Endothelial cell of umbilical vein (primary cell): ENCODE data around the gene ZNF195. TPM values are rescaled to one million over a fixed set of nuclear protein-coding genes. Genes with fewer than 3 reads are reported as not detected.
"Not testable (repeated sequence)": the region's sequence is repeated elsewhere in the genome, so short reads cannot be mapped to it uniquely, and the experiment has no call there.

Source experiments
- BruUV-seq: library from RNA; stranded (reverse); fragments of 400-500 nt; replicated peaks from 2 replicates; lab custom pipeline; 2021; lab: Mats Ljungman, UMichigan
- CTCF ChIA-PET: fragments of 300-600, 350-600 bp; sonication (Branson Sonifier 250); formaldehyde crosslinking; loops from one replicate; lab custom pipeline; 2021; ENCODE audit warnings: antibody characterized with exemption, inconsistent platforms; lab: Charles Lee
- POLR2A ChIA-PET: fragments of 300-600, 350-600 bp; sonication (Branson Sonifier 250); formaldehyde crosslinking; loops from one replicate; lab custom pipeline; 2021; ENCODE audit warnings: antibody characterized with exemption, inconsistent platforms; lab: Charles Lee
- DNase-seq: peaks from one replicate; pipeline ENCODE4 v3.0.0-alpha.2; 2011; ENCODE audit warnings: low read depth, low spot score
- FAIRE-seq: peaks from 2 replicates; lab custom pipeline; 2011; peaks lifted over from hg19 to GRCh38; lab: Jason Lieb, UNC
- H2AFZ ChIP-seq: 2 replicates; pipeline ENCODE4 v1.6.0; 2012; ENCODE audit warnings: low read depth, low read length, control low read depth, inconsistent platforms
- H3K27ac ChIP-seq: 2 replicates; pipeline ENCODE4 v1.5.1; 2011; ENCODE audit warnings: low read depth, mild to moderate bottlenecking, control low read depth, low read length, moderate library complexity; ENCODE audit not compliant: insufficient read depth
- H3K27me3 ChIP-seq, 2 experiments: 2 replicates each; pipeline versions ENCODE4 v1.6.0 to v1.6.1; 2011; ENCODE audit warnings: low read length in 2 of 2, mixed read lengths in 1 of 2; ENCODE audit not compliant: control insufficient read depth in 2 of 2, insufficient read depth in 2 of 2
- H3K36me3 ChIP-seq, 2 experiments: 2 replicates in 1 of 2; 3 replicates in 1 of 2; pipeline ENCODE4 v1.5.1; 2011; ENCODE audit warnings: low read length in 2 of 2, mild to moderate bottlenecking in 1 of 2, moderate library complexity in 1 of 2; ENCODE audit not compliant: control insufficient read depth in 2 of 2, insufficient read depth in 2 of 2; ENCODE audit errors: extremely low read depth in 1 of 2
- H3K4me1 ChIP-seq: 3 replicates; pipeline ENCODE4 v1.5.1; 2011; ENCODE audit warnings: mild to moderate bottlenecking, low read length; ENCODE audit not compliant: control insufficient read depth, insufficient read depth; ENCODE audit errors: extremely low read depth
- H3K4me2 ChIP-seq: 2 replicates; pipeline ENCODE4 v1.6.1; 2011; ENCODE audit warnings: low read length, control low read depth, mixed read lengths; ENCODE audit not compliant: insufficient read depth
- H3K4me3 ChIP-seq, 3 experiments: fragments of 200-600 bp in 1 of 3; sonication (generic), shearing (Covaris generic) in 1 of 3; replicated peaks in 1 of 3; 2 replicates each; pipeline ENCODE4 v1.5.1; 2011 to 2016; ENCODE audit warnings: control low read depth in 3 of 3, low read length in 3 of 3, mild to moderate bottlenecking in 2 of 3, inconsistent platforms in 1 of 3, low read depth in 1 of 3, moderate library complexity in 1 of 3; ENCODE audit not compliant: insufficient read depth in 1 of 3
- H3K79me2 ChIP-seq: 2 replicates; pipeline ENCODE4 v1.6.0; 2012; ENCODE audit warnings: low read length, inconsistent platforms; ENCODE audit not compliant: control insufficient read depth, insufficient read depth
- H3K9ac ChIP-seq: replicated peaks from 2 replicates; pipeline ENCODE3; 2011; ENCODE audit warnings: low read length, control low read depth; ENCODE audit not compliant: insufficient read depth; ENCODE audit errors: extremely low read depth
- H3K9me1 ChIP-seq: replicated peaks from 3 replicates; pipeline ENCODE4 v1.6.0; 2011; ENCODE audit warnings: mild to moderate bottlenecking, low read length; ENCODE audit not compliant: control insufficient read depth, insufficient read depth; ENCODE audit errors: extremely low read depth
- H3K9me3 ChIP-seq: replicated peaks from 2 replicates; pipeline ENCODE4 v1.5.1; 2012; ENCODE audit warnings: low read length, inconsistent platforms; ENCODE audit not compliant: control insufficient read depth, insufficient read depth
- H4K20me1 ChIP-seq: replicated peaks from 2 replicates; pipeline ENCODE3; 2011; ENCODE audit warnings: mild to moderate bottlenecking, low read length; ENCODE audit not compliant: control insufficient read depth, insufficient read depth; ENCODE audit errors: extremely low read depth
- dilution Hi-C: fragments of 300-500 bp; cut with MboI; formaldehyde crosslinking; loops from one replicate; pipeline ENCODE4 v1.15.0; 2019; ENCODE audit warnings: low sequenced_read_pairs; ENCODE audit not compliant: extremely low pct_ligation_motif_present
- intact Hi-C: fragments of 100-400 bp; cut with micrococcal nuclease; formaldehyde crosslinking; loops from one replicate; pipeline ENCODE4 v1.10.0; 2022
- polyA plus RNA-seq, 4 experiments: library from polyadenylated mRNA; depleted of rRNA in 3 of 4; stranded (reverse) in 3 of 4; unstranded in 1 of 4; fragments of >200 nt; gene quantifications; 2 replicates each; pipeline versions ENCODE4 v1.2.1 to v1.2.3, GENCODE V29; 2011 to 2012; ENCODE audit warnings: missing spikeins in 1 of 4
- total RNA-seq: library from RNA; stranded (reverse); gene quantifications from 2 replicates; pipeline ENCODE4 v1.2.3, GENCODE V29; 2021

ZNF195 gene
- total and polyA plus RNA-seq, 2 donors (not counting 3 experiments of a cell fraction or from before 2014, with no cell fraction given): 12.8 to 32.5 TPM

GRCh38 chr11:3397210-3397609 lies 18.3 kb upstream of the ZNF195 start:
- intact Hi-C loops, H4K20me1 ChIP-seq, H2AFZ ChIP-seq, DNase-seq, H3K9me3 ChIP-seq, H3K9ac ChIP-seq, FAIRE-seq, H3K4me2 ChIP-seq, H3K9me1 ChIP-seq, BruUV-seq, H3K27me3 ChIP-seq, POLR2A ChIA-PET, dilution Hi-C loops, H3K4me1 ChIP-seq, H3K27ac ChIP-seq, CTCF ChIA-PET, H3K79me2 ChIP-seq, H3K4me3 ChIP-seq, H3K36me3 ChIP-seq: not testable (repeated sequence)

- DNase-seq, H3K27me3 ChIP-seq, H3K4me3 ChIP-seq, H3K4me1 ChIP-seq, dilution Hi-C loops, H3K79me2 ChIP-seq, H2AFZ ChIP-seq, H3K9me3 ChIP-seq, H3K36me3 ChIP-seq, BruUV-seq, intact Hi-C loops, H3K27ac ChIP-seq, FAIRE-seq, H4K20me1 ChIP-seq, POLR2A ChIA-PET, H3K9ac ChIP-seq, H3K4me2 ChIP-seq, H3K9me1 ChIP-seq: not testable (repeated sequence)
- CTCF ChIA-PET: interaction anchor here (1.2 kb wide), 1 partner anchor 13 kb away, joined by 4 read pairs; no protein-coding TSS in a partner anchor
Measured at GRCh38 chr11:3395468-3395867, 16.5 kb upstream of the ZNF195 start.

- H3K36me3 ChIP-seq, H3K4me1 ChIP-seq, H3K79me2 ChIP-seq, H3K4me3 ChIP-seq, H2AFZ ChIP-seq, FAIRE-seq, DNase-seq, BruUV-seq, dilution Hi-C loops, H3K4me2 ChIP-seq, H3K27me3 ChIP-seq, H3K9ac ChIP-seq, H4K20me1 ChIP-seq, H3K27ac ChIP-seq, H3K9me1 ChIP-seq, intact Hi-C loops, H3K9me3 ChIP-seq, POLR2A ChIA-PET: not testable (repeated sequence)
- CTCF ChIA-PET: interaction anchor here (1.2 kb wide), 1 partner anchor 14 kb away, joined by 4 read pairs; no protein-coding TSS in a partner anchor
Measured at GRCh38 chr11:3394956-3395355, 16.0 kb upstream of the ZNF195 start.

GRCh38 chr11:3393450-3393849 lies 14.5 kb upstream of the ZNF195 start:
- H3K79me2 ChIP-seq, dilution Hi-C loops, H3K9me3 ChIP-seq, H3K9me1 ChIP-seq, H4K20me1 ChIP-seq, BruUV-seq, POLR2A ChIA-PET, H2AFZ ChIP-seq, H3K27me3 ChIP-seq, H3K27ac ChIP-seq, intact Hi-C loops, H3K4me2 ChIP-seq, H3K36me3 ChIP-seq, H3K4me1 ChIP-seq, H3K4me3 ChIP-seq, DNase-seq, FAIRE-seq, H3K9ac ChIP-seq, CTCF ChIA-PET: not testable (repeated sequence)
